ENCODE results near the gene FMN2. TPM values are rescaled to one million over a fixed set of nuclear protein-coding genes. Genes with fewer than 3 reads are reported as not detected.

The FMN2 gene
- total RNA-seq, 1 donor from 2014 or later, result 1.1 TPM

GRCh38 chr1:240503558-240503957, 411.9 kb downstream of the FMN2 start:
- intact Hi-C loops (cut with DNase I), result no loop called here
- no peak for DNase-seq
- Histone ChIP-seq H3K4me3 (no peak overlapping the region), H3K36me3 (no peaks in the 10 kb centered on the region), H3K9me3 (no peaks in the 10 kb centered on the region), H3K27ac (no peak overlapping the region), H3K4me1 (no peaks in the 10 kb centered on the region), H3K27me3 (ENCODE audit: low read depth) (no peaks in the 10 kb centered on the region)
- ATAC-seq, result no peak
- no peak for TF ChIP-seq CTCF (IDR thresholded peaks at IDR 0.05)

GRCh38 chr1:240506176-240506575, 414.5 kb downstream of the FMN2 start:
- Histone ChIP-seq H3K4me1 (no peaks in the 10 kb centered on the region), H3K36me3 (no peaks in the 10 kb centered on the region), H3K4me3 (no peak overlapping the region), H3K9me3 (no peaks in the 10 kb centered on the region), H3K27ac (no peak overlapping the region), H3K27me3 (ENCODE audit: low read depth) (no peaks in the 10 kb centered on the region)
- ATAC-seq (no peak), DNase-seq (no peak)
- TF ChIP-seq CTCF (IDR thresholded peaks at IDR 0.05), result no peak
- intact Hi-C loops (cut with DNase I), result no loop called here

GRCh38 chr1:240508201-240508600, 416.5 kb downstream of the FMN2 start:
- ATAC-seq, result no peak
- Histone ChIP-seq H3K27me3 (ENCODE audit: low read depth) (no peaks in the 10 kb centered on the region), H3K36me3 (no peaks in the 10 kb centered on the region), H3K4me1 (no peaks in the 10 kb centered on the region), H3K4me3 (no peak overlapping the region), H3K27ac (no peak overlapping the region), H3K9me3 (no peaks in the 10 kb centered on the region)
- intact Hi-C loops (cut with DNase I), result no loop called here
- no peak for TF ChIP-seq CTCF (IDR thresholded peaks at IDR 0.05)
- DNase-seq, result no peak

- TF ChIP-seq CTCF (IDR thresholded peaks at IDR 0.05), result no peak
- DNase-seq, result no peak
- ATAC-seq, result no peak
- no peaks in the 10 kb centered on the region for H3K9me3 ChIP-seq
- no peaks in the 10 kb centered on the region for H3K27me3 ChIP-seq (ENCODE audit: low read depth)
- H3K4me1 ChIP-seq, result no peaks in the 10 kb centered on the region
- no peak overlapping the region for H3K27ac ChIP-seq
- intact Hi-C loops (cut with DNase I), result no loop called here
- no peaks in the 10 kb centered on the region for H3K36me3 ChIP-seq
- no peak overlapping the region for H3K4me3 ChIP-seq
Observed at GRCh38 chr1:240508950-240509349, 417.3 kb downstream of the FMN2 start.

GRCh38 chr1:240511789-240512188, 420.1 kb downstream of the FMN2 start:
- H3K36me3 ChIP-seq, result no peaks in the 10 kb centered on the region
- H3K4me3 ChIP-seq, result no peak overlapping the region
- no peaks in the 10 kb centered on the region for H3K27me3 ChIP-seq (ENCODE audit: low read depth)
- H3K27ac ChIP-seq, result no peak overlapping the region
- no peak for TF ChIP-seq CTCF (IDR thresholded peaks at IDR 0.05)
- no peaks in the 10 kb centered on the region for H3K9me3 ChIP-seq
- intact Hi-C loops (cut with DNase I), result no loop called here
- DNase-seq (no peak), ATAC-seq (no peak)
- no peaks in the 10 kb centered on the region for H3K4me1 ChIP-seq

- Histone ChIP-seq H3K27me3 (ENCODE audit: low read depth) (no peaks in the 10 kb centered on the region), H3K4me3 (no peak overlapping the region), H3K27ac (no peak overlapping the region), H3K4me1 (no peaks in the 10 kb centered on the region), H3K36me3 (no peaks in the 10 kb centered on the region), H3K9me3 (no peaks in the 10 kb centered on the region)
- no peak for TF ChIP-seq CTCF (IDR thresholded peaks at IDR 0.05)
- intact Hi-C loops (cut with DNase I), result no loop called here
- no peak for ATAC-seq
- DNase-seq, result no peak
Observed at GRCh38 chr1:240515505-240515904, 423.8 kb downstream of the FMN2 start.

Data from lower lobe of right lung (tissue), 2 donors.